A549 (cell line): ENCODE results near the gene MSGN1.

Experiments used
- CBX2 ChIP-seq: fragments of 200-600 bp; sonication (generic); IDR thresholded peaks from 2 replicates; pipeline ENCODE4 v1.6.1; 2016; ENCODE audit warnings: low read depth, mild to moderate bottlenecking, borderline replicate concordance
- CTCF ChIP-seq: fragments of >200 bp; sonication (Bioruptor Twin); formaldehyde crosslinking; IDR thresholded peaks from 3 replicates; pipeline ENCODE4 v1.5.1; 2016
- ZFP36 ChIP-seq: fragments of 450-650 bp; IDR thresholded peaks from 2 replicates; pipeline ENCODE4 v1.6.1; 2014; ENCODE audit warnings: borderline replicate concordance; ENCODE audit not compliant: partially characterized antibody

- TF ChIP-seq ZFP36: no peak
- no peak for TF ChIP-seq CTCF
- no peak for TF ChIP-seq CBX2
Observed at GRCh38 chr2:17858064-17858463, 41.8 kb downstream of the MSGN1 start.
